ES-I3 (cell line): ENCODE measurements around the gene UBN1.

Experiments used
- H3K36me3 ChIP-seq: 2 replicates; pipeline ENCODE4 v1.6.1; 2013; ENCODE audit warnings: mild to moderate bottlenecking, low read length, control low read depth, moderate library complexity; ENCODE audit not compliant: insufficient read depth
- H3K4me1 ChIP-seq: 2 replicates; pipeline ENCODE4 v1.6.1; 2013; ENCODE audit warnings: mild to moderate bottlenecking, control low read depth, low read length; ENCODE audit not compliant: insufficient read depth
- H3K9ac ChIP-seq: 2 replicates; pipeline ENCODE4 v1.6.1; 2013; ENCODE audit warnings: low read depth, mild to moderate bottlenecking, low read length, moderate library complexity
- H3K9me3 ChIP-seq: 2 replicates; pipeline ENCODE4 v1.6.1; 2013; ENCODE audit warnings: mild to moderate bottlenecking, low read length, moderate library complexity; ENCODE audit not compliant: control insufficient read depth, insufficient read depth

Gene UBN1

DNA sequence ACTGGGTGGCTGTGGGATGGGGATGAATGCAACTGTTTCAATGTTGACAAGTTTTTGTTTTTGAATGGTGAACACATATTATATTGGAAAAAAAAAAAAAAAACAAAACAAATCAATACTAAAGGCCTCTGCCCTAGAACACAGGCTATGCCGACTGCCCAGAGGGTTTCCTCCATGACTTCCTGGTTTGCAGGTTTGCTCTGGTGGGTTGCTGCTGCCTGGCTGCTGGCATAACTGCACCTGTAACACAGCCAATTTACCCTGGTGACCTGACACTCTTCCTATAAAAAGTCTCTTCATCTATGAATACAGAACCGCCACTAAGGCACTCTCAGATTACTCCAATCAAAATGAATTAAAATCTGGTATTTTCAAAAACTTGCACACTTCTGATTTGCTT lies 10.6 kb upstream of the UBN1 start:
- Histone ChIP-seq H3K4me1 (no peaks in the 10 kb centered on the region), H3K9ac (no peak overlapping the region), H3K9me3 (no peaks in the 10 kb centered on the region), H3K36me3 (peaks cover 43% of the 10 kb centered on the region)

- Histone ChIP-seq H3K9me3 (no peaks in the 10 kb centered on the region), H3K4me1 (no peaks in the 10 kb centered on the region), H3K36me3 (peaks cover 33% of the 10 kb centered on the region), H3K9ac (no peak overlapping the region)
These were observed 9.4 kb upstream of the UBN1 start for GRCh38 chr16:4837733-4838501.

DNA sequence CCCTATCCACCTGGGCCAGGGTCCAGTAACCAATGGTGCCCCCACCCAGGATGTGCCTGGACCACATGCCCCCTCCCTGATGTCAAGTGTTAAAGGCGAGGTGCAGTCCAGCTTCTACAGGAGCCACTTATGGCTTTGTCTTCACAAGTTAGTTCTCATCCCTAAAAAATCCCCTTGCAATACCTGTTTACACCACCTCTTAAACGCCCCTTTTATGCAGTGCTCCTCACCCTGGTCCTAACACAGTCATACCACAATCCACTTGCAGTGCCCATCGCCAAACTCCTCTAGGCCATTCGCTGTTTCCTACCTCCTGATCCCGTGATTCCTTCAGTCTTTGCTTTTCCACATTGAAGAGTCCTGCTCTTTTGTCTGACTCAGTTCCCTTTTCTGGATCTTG lies 7.3 kb upstream of the UBN1 start:
- peaks cover 33% of the 10 kb centered on the region for H3K36me3 ChIP-seq
- no peaks in the 10 kb centered on the region for H3K9me3 ChIP-seq

GRCh38 chr16:4840984-4841383 lies 6.3 kb upstream of the UBN1 start:
- peaks cover under 1% of the 10 kb centered on the region for H3K4me1 ChIP-seq
- H3K9me3 ChIP-seq, result no peaks in the 10 kb centered on the region
- no peak overlapping the region for H3K9ac ChIP-seq
- H3K36me3 ChIP-seq, result peaks cover 33% of the 10 kb centered on the region

More for the DNA sequence above, 7.3 kb upstream of the UBN1 start:
- Histone ChIP-seq H3K9ac (no peak overlapping the region), H3K4me1 (no peaks in the 10 kb centered on the region)

DNA sequence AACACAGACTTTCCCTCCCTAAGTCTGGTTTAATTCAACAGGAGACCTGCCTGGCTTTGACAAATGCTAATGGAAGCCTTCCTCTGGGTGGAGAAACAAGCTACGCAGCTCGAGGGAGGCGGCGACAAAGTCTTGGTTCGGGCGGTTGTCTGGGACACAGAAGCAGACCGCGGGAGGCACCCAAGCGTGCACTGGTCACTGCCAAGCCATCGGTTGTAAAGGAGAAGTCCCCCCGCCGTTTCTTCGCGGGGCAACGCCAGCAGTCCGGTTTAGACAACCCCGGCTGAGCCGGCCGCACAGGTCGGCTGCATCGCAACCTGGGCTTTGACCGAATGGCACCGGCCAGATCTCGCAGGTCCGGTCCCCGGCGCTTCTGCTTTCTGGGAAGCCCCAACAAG lies 779 bp upstream of the UBN1 start:
- Histone ChIP-seq H3K9ac (peak overlapping the region; percentile 97), H3K36me3 (peaks cover 3% of the 10 kb centered on the region), H3K4me1 (peaks cover 5% of the 10 kb centered on the region), H3K9me3 (no peaks in the 10 kb centered on the region)

DNA sequence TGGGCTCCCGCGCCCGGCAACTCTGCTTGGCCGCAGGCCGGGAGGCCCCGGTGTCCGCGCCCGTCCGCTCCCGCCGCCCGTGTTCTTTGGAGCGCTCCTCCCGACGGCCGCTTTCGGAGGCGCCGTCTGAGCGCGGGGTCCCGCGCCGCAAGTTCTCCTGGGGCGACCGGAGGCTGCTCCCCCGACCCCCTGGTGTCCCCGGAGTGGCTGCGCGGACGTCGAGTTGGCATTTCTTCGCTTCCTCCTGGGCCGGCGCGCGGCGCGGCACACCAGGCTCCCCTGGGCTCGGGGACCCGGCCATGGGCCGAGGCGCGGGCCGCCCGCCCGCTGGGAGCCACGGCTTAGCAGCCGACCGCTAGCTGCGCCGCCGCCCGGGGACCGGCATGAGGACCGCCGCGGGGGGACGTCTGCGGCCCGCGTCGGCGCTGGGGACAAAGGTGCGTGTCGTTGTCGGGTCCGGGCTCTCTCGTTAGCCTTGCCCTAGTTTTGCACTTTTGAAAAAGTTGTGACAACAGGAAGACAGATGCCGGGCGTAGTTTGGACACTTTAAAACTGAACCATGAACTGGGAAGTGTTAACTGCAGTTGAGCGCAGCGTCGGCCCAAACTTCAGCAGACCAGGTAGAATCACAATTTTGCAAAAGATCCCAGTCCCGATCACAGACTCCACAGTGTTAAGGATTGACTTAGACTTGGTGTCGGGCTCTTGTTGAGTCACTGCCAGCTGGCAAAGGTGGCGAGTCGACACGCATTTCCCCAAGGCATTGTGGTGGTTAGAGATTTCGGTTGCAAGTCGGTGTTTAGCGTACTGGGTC lies 700 bp downstream of the UBN1 start:
- Histone ChIP-seq H3K9ac (peak overlapping the region; percentile 97), H3K36me3 (no peaks in the 10 kb centered on the region; the same call in 1 of the 2 replicates), H3K9me3 (no peaks in the 10 kb centered on the region), H3K4me1 (peaks cover 15% of the 10 kb centered on the region)

DNA sequence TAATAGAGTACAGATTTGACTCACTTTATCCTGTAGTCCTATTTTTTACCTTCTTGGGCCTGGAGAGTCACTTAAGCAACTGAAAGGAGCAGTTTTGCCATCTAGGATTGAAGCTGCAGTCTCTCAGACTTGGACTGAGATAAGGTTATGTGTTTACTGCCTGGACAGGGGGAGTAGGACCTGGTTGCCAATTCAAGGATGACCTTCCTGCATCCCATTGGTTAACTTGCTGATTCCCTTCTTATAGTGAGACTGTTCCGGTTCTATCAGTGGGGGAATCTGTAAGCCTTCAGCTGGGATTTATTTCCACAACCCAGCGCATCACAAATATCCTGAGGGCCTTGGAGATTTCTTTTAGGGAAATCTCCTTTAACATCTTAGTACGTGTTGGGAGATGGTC lies 2.9 kb downstream of the UBN1 start:
- H3K36me3 ChIP-seq, result peaks cover 6% of the 10 kb centered on the region; the same call in 1 of the 2 replicates
- H3K9ac ChIP-seq, result no peak overlapping the region
- H3K9me3 ChIP-seq, result no peaks in the 10 kb centered on the region
- H3K4me1 ChIP-seq, result peaks cover 15% of the 10 kb centered on the region

- H3K36me3 ChIP-seq, result peaks cover 18% of the 10 kb centered on the region
- no peak overlapping the region for H3K9ac ChIP-seq
- H3K4me1 ChIP-seq, result peaks cover 11% of the 10 kb centered on the region
- H3K9me3 ChIP-seq, result no peaks in the 10 kb centered on the region
These were observed 5.1 kb downstream of the UBN1 start for GRCh38 chr16:4852221-4852872.

DNA sequence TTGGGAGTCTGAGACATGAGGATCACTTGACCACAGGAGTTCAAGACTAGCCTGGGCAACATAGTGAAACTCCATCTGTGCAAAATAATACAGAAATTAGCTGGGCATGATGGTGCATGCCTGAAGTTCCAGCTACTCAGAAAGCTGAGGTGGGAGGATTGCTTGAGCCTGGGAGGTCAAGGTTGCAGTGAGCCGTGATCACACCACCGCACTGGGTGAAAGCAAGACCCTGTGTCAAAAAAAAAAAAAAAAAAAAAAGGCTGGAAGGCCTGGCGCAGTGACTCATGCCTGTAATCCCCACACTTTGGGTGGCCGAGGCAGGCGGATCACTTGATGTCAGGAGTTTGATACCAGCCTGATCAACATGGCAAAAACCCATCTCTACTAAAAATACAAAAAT lies 8.1 kb downstream of the UBN1 start:
- Histone ChIP-seq H3K4me1 (peaks cover 11% of the 10 kb centered on the region), H3K36me3 (peaks cover 42% of the 10 kb centered on the region), H3K9ac (no peak overlapping the region), H3K9me3 (no peaks in the 10 kb centered on the region)

- peaks cover 11% of the 10 kb centered on the region for H3K4me1 ChIP-seq
- no peak overlapping the region for H3K9ac ChIP-seq
- H3K36me3 ChIP-seq, result peaks cover 47% of the 10 kb centered on the region
- H3K9me3 ChIP-seq, result no peaks in the 10 kb centered on the region
These were observed 8.5 kb downstream of the UBN1 start for GRCh38 chr16:4855804-4856203.

GRCh38 chr16:4859190-4859899 lies 12.1 kb downstream of the UBN1 start:
- Histone ChIP-seq H3K9me3 (no peaks in the 10 kb centered on the region), H3K9ac (no peak overlapping the region), H3K36me3 (peaks cover 50% of the 10 kb centered on the region), H3K4me1 (no peaks in the 10 kb centered on the region)

- Histone ChIP-seq H3K36me3 (peaks cover 50% of the 10 kb centered on the region), H3K9me3 (no peaks in the 10 kb centered on the region), H3K9ac (no peak overlapping the region), H3K4me1 (no peaks in the 10 kb centered on the region)
These were observed 12.6 kb downstream of the UBN1 start for GRCh38 chr16:4859900-4860255.

- no peaks in the 10 kb centered on the region for H3K4me1 ChIP-seq
- peaks cover 45% of the 10 kb centered on the region for H3K36me3 ChIP-seq
- no peaks in the 10 kb centered on the region for H3K9me3 ChIP-seq
- no peak overlapping the region for H3K9ac ChIP-seq
These were observed 13.6 kb downstream of the UBN1 start for GRCh38 chr16:4860727-4861342.

GRCh38 chr16:4862639-4863038 lies 15.4 kb downstream of the UBN1 start:
- peaks cover 36% of the 10 kb centered on the region for H3K36me3 ChIP-seq
- H3K9me3 ChIP-seq, result no peaks in the 10 kb centered on the region
- no peak overlapping the region for H3K9ac ChIP-seq
- no peaks in the 10 kb centered on the region for H3K4me1 ChIP-seq
